HEK293 (cell line): Measurements from ENCODE around the gene GTPBP3.

ENCODE experiments used
- GFI1B ChIP-seq: fragments of 450-650 bp; formaldehyde crosslinking; IDR thresholded peaks from 2 replicates; pipeline ENCODE4 v1.5.1; 2016; ENCODE audit warnings: missing biosample characterization, missing genetic modification characterization
- MZF1 ChIP-seq: fragments of 450-650 bp; formaldehyde crosslinking; IDR thresholded peaks from 2 replicates; pipeline ENCODE4 v1.5.1; 2017; ENCODE audit warnings: missing biosample characterization, missing genetic modification characterization, borderline replicate concordance
- PRDM10 ChIP-seq: fragments of 450-650 bp; formaldehyde crosslinking; IDR thresholded peaks from 2 replicates; pipeline ENCODE4 v1.5.1; 2016; ENCODE audit warnings: missing biosample characterization, missing genetic modification characterization
- ZBTB17 ChIP-seq: fragments of 450-650 bp; formaldehyde crosslinking; IDR thresholded peaks from 2 replicates; pipeline ENCODE4 v1.5.1; 2016; ENCODE audit warnings: missing biosample characterization, missing genetic modification characterization
- ZBTB20 ChIP-seq: fragments of 450-650 bp; formaldehyde crosslinking; IDR thresholded peaks from 2 replicates; pipeline ENCODE4 v1.5.1; 2016; ENCODE audit warnings: missing biosample characterization, missing genetic modification characterization
- ZBTB21 ChIP-seq: fragments of 450-650 bp; formaldehyde crosslinking; IDR thresholded peaks from 2 replicates; pipeline ENCODE4 v1.5.1; 2017; ENCODE audit warnings: missing biosample characterization, missing genetic modification characterization
- ZBTB6 ChIP-seq: fragments of 450-650 bp; formaldehyde crosslinking; IDR thresholded peaks from 2 replicates; pipeline ENCODE4 v1.5.1; 2017; ENCODE audit warnings: missing biosample characterization, missing genetic modification characterization
- ZNF121 ChIP-seq: fragments of 450-650 bp; formaldehyde crosslinking; IDR thresholded peaks from 2 replicates; pipeline ENCODE4 v1.5.1; 2016; ENCODE audit warnings: missing biosample characterization, missing genetic modification characterization
- ZNF2 ChIP-seq: fragments of 450-650 bp; formaldehyde crosslinking; IDR thresholded peaks from 2 replicates; pipeline ENCODE4 v1.5.1; 2016; ENCODE audit warnings: missing biosample characterization, missing genetic modification characterization
- ZNF335 ChIP-seq: fragments of 450-650 bp; formaldehyde crosslinking; conservative IDR thresholded peaks from 2 replicates; pipeline ENCODE4 v1.5.1; 2016; ENCODE audit warnings: missing biosample characterization, missing genetic modification characterization
- ZNF398 ChIP-seq: fragments of 450-650 bp; formaldehyde crosslinking; IDR thresholded peaks from 2 replicates; pipeline ENCODE4 v1.5.1; 2017; ENCODE audit warnings: missing biosample characterization, missing genetic modification characterization
- ZNF433 ChIP-seq: fragments of 450-650 bp; formaldehyde crosslinking; IDR thresholded peaks from 2 replicates; pipeline ENCODE4 v1.5.1; 2016; ENCODE audit warnings: missing biosample characterization, missing genetic modification characterization, low read depth
- ZNF473 ChIP-seq: fragments of 450-650 bp; formaldehyde crosslinking; IDR thresholded peaks from 2 replicates; pipeline ENCODE4 v1.5.1; 2017; ENCODE audit warnings: missing biosample characterization, missing genetic modification characterization
- ZNF549 ChIP-seq: fragments of 450-650 bp; IDR thresholded peaks from 2 replicates; pipeline ENCODE4 v1.5.1; 2018; ENCODE audit warnings: missing biosample characterization, missing genetic modification characterization, mild to moderate bottlenecking, inconsistent platforms, moderate library complexity
- ZNF776 ChIP-seq: fragments of 450-650 bp; formaldehyde crosslinking; IDR thresholded peaks from 2 replicates; pipeline ENCODE4 v1.5.0; 2017; ENCODE audit warnings: missing biosample characterization, missing genetic modification characterization, borderline replicate concordance
- ZSCAN5A ChIP-seq: fragments of 450-650 bp; formaldehyde crosslinking; IDR thresholded peaks from 2 replicates; pipeline ENCODE4 v1.5.1; 2016; ENCODE audit warnings: missing biosample characterization, missing genetic modification characterization
- TF ChIP-seq, protein P1 (sequence below): fragments of 450-650 bp; formaldehyde crosslinking; IDR thresholded peaks from 2 replicates; pipeline ENCODE4 v1.5.1; 2016; ENCODE audit warnings: missing biosample characterization, missing genetic modification characterization
- TF ChIP-seq, protein P2 (sequence below): fragments of 450-650 bp; formaldehyde crosslinking; conservative IDR thresholded peaks from 2 replicates; pipeline ENCODE4 v1.5.1; 2016; ENCODE audit warnings: low read depth, missing biosample characterization, missing genetic modification characterization
- TF ChIP-seq, protein P3 (sequence below): fragments of 450-650 bp; formaldehyde crosslinking; optimal IDR thresholded peaks from 2 replicates; pipeline ENCODE3; 2016; ENCODE audit warnings: missing biosample characterization, mild to moderate bottlenecking, missing genetic modification characterization
- TF ChIP-seq, protein P4 (sequence below): IDR thresholded peaks from 2 replicates; pipeline ENCODE4 v1.6.1; 2011; ENCODE audit warnings: mild to moderate bottlenecking, low read depth, low read length, borderline replicate concordance
- TF ChIP-seq, protein P5 (sequence below): fragments of 450-650 bp; formaldehyde crosslinking; IDR thresholded peaks from 2 replicates; pipeline ENCODE4 v1.5.1; 2016; ENCODE audit warnings: missing biosample characterization, missing genetic modification characterization

Gene GTPBP3

DNA sequence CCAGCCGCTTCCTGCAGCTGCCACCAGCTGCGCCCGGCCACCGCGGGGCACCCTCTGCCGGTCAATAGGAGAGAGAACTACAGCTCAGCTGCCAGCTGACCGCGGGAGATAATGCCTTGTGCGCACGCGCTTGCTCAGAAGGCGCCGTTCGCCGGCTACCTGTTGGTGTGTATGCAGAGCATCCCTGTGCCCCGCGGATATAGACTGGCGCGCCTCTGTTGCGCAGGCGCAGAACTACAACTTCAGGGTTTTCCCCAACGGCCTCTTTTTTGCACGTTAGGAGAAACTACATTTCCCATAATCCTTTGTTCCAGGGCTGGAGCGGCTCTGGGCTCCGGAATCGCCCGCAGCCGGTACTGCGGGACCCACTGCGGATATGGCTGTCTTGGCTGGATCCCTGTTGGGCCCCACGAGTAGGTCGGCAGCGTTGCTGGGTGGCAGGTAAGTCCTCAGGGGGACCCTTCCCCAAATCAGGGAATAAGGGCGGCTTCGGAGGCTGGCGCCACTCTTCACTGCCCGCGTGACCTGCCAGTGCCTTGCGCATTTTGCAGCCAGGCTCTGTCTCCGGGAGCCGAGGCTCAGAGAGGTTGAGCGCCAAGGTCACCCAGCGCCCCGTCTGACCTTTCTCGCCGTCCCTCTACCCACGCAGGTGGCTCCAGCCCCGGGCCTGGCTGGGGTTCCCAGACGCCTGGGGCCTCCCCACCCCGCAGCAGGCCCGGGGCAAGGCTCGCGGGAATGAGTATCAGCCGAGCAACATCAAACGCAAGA is 31.7 kb upstream of the GTPBP3 start, which contains the start of gene MRPL34 (continued):
- no peak for TF ChIP-seq ZSCAN5A
- peak; percentile 47; the same call in 1 of the 2 replicates for TF ChIP-seq ZBTB21 (tag by site-specific recombination)
- peak; percentile 100 for TF ChIP-seq ZNF335
- TF ChIP-seq MZF1 (tag by site-specific recombination): no peak
- peak; percentile 96 for TF ChIP-seq ZBTB17 (tag by site-specific recombination)
- TF ChIP-seq PRDM10: peak; percentile 83
- TF ChIP-seq ZNF776 (tag by site-specific recombination): no peak
- TF ChIP-seq, protein P1, sequence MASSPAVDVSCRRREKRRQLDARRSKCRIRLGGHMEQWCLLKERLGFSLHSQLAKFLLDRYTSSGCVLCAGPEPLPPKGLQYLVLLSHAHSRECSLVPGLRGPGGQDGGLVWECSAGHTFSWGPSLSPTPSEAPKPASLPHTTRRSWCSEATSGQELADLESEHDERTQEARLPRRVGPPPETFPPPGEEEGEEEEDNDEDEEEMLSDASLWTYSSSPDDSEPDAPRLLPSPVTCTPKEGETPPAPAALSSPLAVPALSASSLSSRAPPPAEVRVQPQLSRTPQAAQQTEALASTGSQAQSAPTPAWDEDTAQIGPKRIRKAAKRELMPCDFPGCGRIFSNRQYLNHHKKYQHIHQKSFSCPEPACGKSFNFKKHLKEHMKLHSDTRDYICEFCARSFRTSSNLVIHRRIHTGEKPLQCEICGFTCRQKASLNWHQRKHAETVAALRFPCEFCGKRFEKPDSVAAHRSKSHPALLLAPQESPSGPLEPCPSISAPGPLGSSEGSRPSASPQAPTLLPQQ (tag by site-specific recombination): peak; percentile 99
- no peak for TF ChIP-seq ZNF433 (tag by site-specific recombination)
- TF ChIP-seq, protein P2, sequence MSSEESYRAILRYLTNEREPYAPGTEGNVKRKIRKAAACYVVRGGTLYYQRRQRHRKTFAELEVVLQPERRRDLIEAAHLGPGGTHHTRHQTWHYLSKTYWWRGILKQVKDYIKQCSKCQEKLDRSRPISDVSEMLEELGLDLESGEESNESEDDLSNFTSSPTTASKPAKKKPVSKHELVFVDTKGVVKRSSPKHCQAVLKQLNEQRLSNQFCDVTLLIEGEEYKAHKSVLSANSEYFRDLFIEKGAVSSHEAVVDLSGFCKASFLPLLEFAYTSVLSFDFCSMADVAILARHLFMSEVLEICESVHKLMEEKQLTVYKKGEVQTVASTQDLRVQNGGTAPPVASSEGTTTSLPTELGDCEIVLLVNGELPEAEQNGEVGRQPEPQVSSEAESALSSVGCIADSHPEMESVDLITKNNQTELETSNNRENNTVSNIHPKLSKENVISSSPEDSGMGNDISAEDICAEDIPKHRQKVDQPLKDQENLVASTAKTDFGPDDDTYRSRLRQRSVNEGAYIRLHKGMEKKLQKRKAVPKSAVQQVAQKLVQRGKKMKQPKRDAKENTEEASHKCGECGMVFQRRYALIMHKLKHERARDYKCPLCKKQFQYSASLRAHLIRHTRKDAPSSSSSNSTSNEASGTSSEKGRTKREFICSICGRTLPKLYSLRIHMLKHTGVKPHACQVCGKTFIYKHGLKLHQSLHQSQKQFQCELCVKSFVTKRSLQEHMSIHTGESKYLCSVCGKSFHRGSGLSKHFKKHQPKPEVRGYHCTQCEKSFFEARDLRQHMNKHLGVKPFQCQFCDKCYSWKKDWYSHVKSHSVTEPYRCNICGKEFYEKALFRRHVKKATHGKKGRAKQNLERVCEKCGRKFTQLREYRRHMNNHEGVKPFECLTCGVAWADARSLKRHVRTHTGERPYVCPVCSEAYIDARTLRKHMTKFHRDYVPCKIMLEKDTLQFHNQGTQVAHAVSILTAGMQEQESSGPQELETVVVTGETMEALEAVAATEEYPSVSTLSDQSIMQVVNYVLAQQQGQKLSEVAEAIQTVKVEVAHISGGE (tag by site-specific recombination): peak; percentile 56
- TF ChIP-seq ZBTB20: peak; percentile 96
- no peak for TF ChIP-seq ZNF549 (tag by site-specific recombination)
- no peak for TF ChIP-seq ZNF121 (tag by site-specific recombination)
- TF ChIP-seq, protein P3, sequence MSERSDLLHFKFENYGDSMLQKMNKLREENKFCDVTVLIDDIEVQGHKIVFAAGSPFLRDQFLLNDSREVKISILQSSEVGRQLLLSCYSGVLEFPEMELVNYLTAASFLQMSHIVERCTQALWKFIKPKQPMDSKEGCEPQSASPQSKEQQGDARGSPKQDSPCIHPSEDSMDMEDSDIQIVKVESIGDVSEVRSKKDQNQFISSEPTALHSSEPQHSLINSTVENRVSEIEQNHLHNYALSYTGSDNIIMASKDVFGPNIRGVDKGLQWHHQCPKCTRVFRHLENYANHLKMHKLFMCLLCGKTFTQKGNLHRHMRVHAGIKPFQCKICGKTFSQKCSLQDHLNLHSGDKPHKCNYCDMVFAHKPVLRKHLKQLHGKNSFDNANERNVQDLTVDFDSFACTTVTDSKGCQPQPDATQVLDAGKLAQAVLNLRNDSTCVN: peak; percentile 65
- peak; percentile 99 for TF ChIP-seq ZBTB6
- TF ChIP-seq, protein P4, sequence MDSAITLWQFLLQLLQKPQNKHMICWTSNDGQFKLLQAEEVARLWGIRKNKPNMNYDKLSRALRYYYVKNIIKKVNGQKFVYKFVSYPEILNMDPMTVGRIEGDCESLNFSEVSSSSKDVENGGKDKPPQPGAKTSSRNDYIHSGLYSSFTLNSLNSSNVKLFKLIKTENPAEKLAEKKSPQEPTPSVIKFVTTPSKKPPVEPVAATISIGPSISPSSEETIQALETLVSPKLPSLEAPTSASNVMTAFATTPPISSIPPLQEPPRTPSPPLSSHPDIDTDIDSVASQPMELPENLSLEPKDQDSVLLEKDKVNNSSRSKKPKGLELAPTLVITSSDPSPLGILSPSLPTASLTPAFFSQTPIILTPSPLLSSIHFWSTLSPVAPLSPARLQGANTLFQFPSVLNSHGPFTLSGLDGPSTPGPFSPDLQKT: no peak
- TF ChIP-seq GFI1B (tag by site-specific recombination): no peak
- no peak for TF ChIP-seq ZNF473
- TF ChIP-seq ZNF2 (tag by site-specific recombination): 0 out of 2 replicates have a peak, but pooled peaks have one; percentile 52
- TF ChIP-seq, protein P5, sequence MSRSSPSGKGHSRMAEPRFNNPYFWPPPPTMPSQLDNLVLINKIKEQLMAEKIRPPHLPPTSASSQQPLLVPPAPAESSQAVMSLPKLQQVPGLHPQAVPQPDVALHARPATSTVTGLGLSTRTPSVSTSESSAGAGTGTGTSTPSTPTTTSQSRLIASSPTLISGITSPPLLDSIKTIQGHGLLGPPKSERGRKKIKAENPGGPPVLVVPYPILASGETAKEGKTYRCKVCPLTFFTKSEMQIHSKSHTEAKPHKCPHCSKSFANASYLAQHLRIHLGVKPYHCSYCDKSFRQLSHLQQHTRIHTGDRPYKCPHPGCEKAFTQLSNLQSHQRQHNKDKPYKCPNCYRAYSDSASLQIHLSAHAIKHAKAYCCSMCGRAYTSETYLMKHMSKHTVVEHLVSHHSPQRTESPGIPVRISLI: no peak
- no peak for TF ChIP-seq ZNF398 (tag by site-specific recombination)
